Fibroblast of lung (primary cell): ENCODE results near the gene ALDH6A1. TPM values are rescaled to one million over a fixed set of nuclear protein-coding genes. Genes with fewer than 3 reads are reported as not detected.
"Not testable (repeated sequence)": the region's sequence is repeated elsewhere in the genome, so short reads cannot be mapped to it uniquely, and the experiment has no call there.

Experiments
- DNase-seq, 2 donors: peaks; one replicate each; pipeline versions ENCODE4 v3.0.0 to v3.0.0-alpha.2; 2010; ENCODE audit warnings: low read depth in 2 of 2
- H2AFZ ChIP-seq: 2 replicates; pipeline ENCODE4 v1.5.1; 2012; ENCODE audit warnings: low read length, control low read depth, inconsistent platforms
- H3K27ac ChIP-seq: 2 replicates; pipeline ENCODE4 v1.5.1; 2011; ENCODE audit warnings: low read length, control low read depth; ENCODE audit not compliant: insufficient read depth
- H3K27me3 ChIP-seq: 2 replicates; pipeline ENCODE4 v1.5.1; 2011; ENCODE audit warnings: mild to moderate bottlenecking, low read length; ENCODE audit not compliant: control insufficient read depth, insufficient read depth
- H3K36me3 ChIP-seq: 2 replicates; pipeline ENCODE4 v1.5.1; 2011; ENCODE audit warnings: low read length; ENCODE audit not compliant: control insufficient read depth, insufficient read depth
- H3K4me1 ChIP-seq: 2 replicates; pipeline ENCODE4 v1.5.1; 2011; ENCODE audit warnings: low read length; ENCODE audit not compliant: control insufficient read depth, insufficient read depth; ENCODE audit errors: extremely low read depth
- H3K4me2 ChIP-seq: 2 replicates; pipeline ENCODE4 v1.5.1; 2011; ENCODE audit warnings: low read length, control low read depth; ENCODE audit not compliant: insufficient read depth; ENCODE audit errors: extremely low read depth
- H3K4me3 ChIP-seq, 4 experiments: fragments of 200-600 bp in 1 of 4; sonication (generic) in 1 of 4; replicated peaks in 1 of 4; 2 replicates each; pipeline ENCODE4 v1.5.1; 2011 to 2016; ENCODE audit warnings: low read length in 4 of 4, low read depth in 3 of 4, mild to moderate bottlenecking in 3 of 4, control low read depth in 2 of 4, inconsistent platforms in 1 of 4, mixed read lengths in 1 of 4; ENCODE audit not compliant: insufficient read depth in 1 of 4; ENCODE audit errors: control extremely low read depth in 1 of 4
- H3K79me2 ChIP-seq: 2 replicates; pipeline ENCODE4 v1.5.1; 2012; ENCODE audit warnings: mild to moderate bottlenecking, low read length, inconsistent platforms; ENCODE audit not compliant: control insufficient read depth, insufficient read depth
- H3K9ac ChIP-seq: 2 replicates; pipeline ENCODE4 v1.5.1; 2011; ENCODE audit warnings: mild to moderate bottlenecking, low read length, control low read depth; ENCODE audit not compliant: insufficient read depth
- H3K9me3 ChIP-seq: 2 replicates; pipeline ENCODE4 v1.5.1; 2012; ENCODE audit warnings: low read depth, low read length; ENCODE audit not compliant: control insufficient read depth, insufficient read depth
- H4K20me1 ChIP-seq: 2 replicates; pipeline ENCODE4 v1.5.1; 2011; ENCODE audit warnings: low read length; ENCODE audit not compliant: control insufficient read depth, insufficient read depth; ENCODE audit errors: extremely low read depth
- CTCF ChIP-seq, 2 donors: IDR thresholded peaks in 1 of 2; conservative IDR thresholded peaks in 1 of 2; 1 replicate in 1 of 2; 2 replicates in 1 of 2; pipeline ENCODE4 v1.5.1; 2011 to 2012; ENCODE audit warnings: low read length in 2 of 2, control low read depth in 1 of 2, inconsistent platforms in 1 of 2, low read depth in 1 of 2, mild to moderate bottlenecking in 1 of 2
- EZH2 ChIP-seq: IDR thresholded peaks from 2 replicates; pipeline ENCODE4 v1.5.1; 2012; ENCODE audit warnings: low read length, control low read depth, mild to moderate bottlenecking; ENCODE audit errors: missing control alignments
- polyA plus RNA-seq, 2 donors: library from polyadenylated mRNA; depleted of rRNA in 1 of 2; stranded (reverse) in 1 of 2; unstranded in 1 of 2; fragments of >200 nt; gene quantifications; 2 replicates each; pipeline ENCODE4 v1.2.1, GENCODE V29; 2011 to 2012; ENCODE audit warnings: missing spikeins in 1 of 2
- total RNA-seq: library from RNA; depleted of rRNA; stranded (reverse); fragments of >200 nt; gene quantifications from 2 replicates; pipeline ENCODE4 v1.2.1, GENCODE V29; 2014

Gene ALDH6A1
- total and polyA plus RNA-seq, 2 donors (not counting 1 experiment from before 2014, with no cell fraction given) = 16.2 to 38.6 TPM

DNA sequence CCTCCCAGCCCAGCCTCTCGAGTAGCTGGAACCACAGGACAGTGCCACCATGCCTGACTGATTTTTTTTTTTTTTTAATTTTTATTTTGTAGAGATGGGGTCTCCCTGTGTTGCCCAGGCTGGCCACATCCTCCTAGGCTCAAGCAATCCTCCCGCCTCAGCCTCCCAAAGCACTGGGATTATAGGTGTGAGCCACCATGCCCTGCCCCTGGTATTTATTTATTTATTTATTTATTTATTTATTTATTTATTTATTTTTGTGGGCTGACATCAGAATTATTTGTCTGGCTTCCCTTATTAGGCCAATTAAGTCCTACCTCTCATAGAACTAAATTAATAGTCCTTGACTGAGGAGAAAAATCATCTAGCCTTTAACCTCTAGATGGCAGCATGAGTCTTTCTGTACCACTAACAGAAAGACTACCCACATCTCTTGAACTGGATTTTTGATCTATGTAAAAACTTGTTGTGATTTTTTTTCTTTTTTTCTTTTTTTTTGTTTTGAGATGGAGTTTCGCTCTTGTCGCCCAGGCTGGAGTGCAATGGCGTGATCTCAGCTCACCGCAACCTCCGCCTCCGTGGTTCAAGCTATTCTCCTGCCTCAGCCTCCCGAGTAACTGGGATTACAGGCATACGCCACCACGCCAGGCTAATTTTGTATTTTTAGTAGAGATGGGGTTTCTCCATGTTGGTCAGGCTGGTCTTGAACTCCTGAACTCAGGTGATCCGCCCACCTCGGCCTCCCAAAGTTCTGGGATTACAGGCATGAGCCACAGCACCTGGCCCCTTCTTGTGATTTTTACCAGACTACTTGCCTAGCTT is 27.4 kb upstream of the ALDH6A1 start:
- H3K9me3 ChIP-seq, H3K27ac ChIP-seq, H3K36me3 ChIP-seq, H3K9ac ChIP-seq, H2AFZ ChIP-seq, H3K4me2 ChIP-seq, H4K20me1 ChIP-seq, H3K27me3 ChIP-seq, H3K4me1 ChIP-seq, H3K79me2 ChIP-seq, H3K4me3 ChIP-seq: not testable (repeated sequence)
- TF ChIP-seq CTCF (conservative IDR thresholded peaks at IDR 0.05 in 1 of 2, IDR thresholded peaks at IDR 0.05 in 1 of 2; ENCODE audit: low read depth in 1 of 2, low read length in 2 of 2) = peak; percentile 36 to 63
- DNase-seq = peak; percentile 41 to 78

GRCh38 chr14:74109369-74109768 is 25.1 kb upstream of the ALDH6A1 start:
- Histone ChIP-seq H3K9me3 (no peaks in the 10 kb centered on the region), H3K36me3 (no peaks in the 10 kb centered on the region), H3K79me2 (no peaks in the 10 kb centered on the region), H3K27ac (no peak overlapping the region), H3K27me3 (no peaks in the 10 kb centered on the region), H4K20me1 (no peaks in the 10 kb centered on the region), H3K4me2 (no peak overlapping the region), H2AFZ (no peak overlapping the region), H3K9ac (no peak overlapping the region), H3K4me1 (no peaks in the 10 kb centered on the region), H3K4me3 (no peak overlapping the region)
- TF ChIP-seq CTCF (conservative IDR thresholded peaks at IDR 0.05 in 1 of 2, IDR thresholded peaks at IDR 0.05 in 1 of 2; ENCODE audit: low read depth in 1 of 2, low read length in 2 of 2) (no peak), EZH2 (no peak)
- DNase-seq = peak in 1 of 2 donors; percentile 11

- H3K4me3 ChIP-seq = no peak overlapping the region
- H3K27me3 ChIP-seq = no peaks in the 10 kb centered on the region
- H2AFZ ChIP-seq = no peak overlapping the region
- TF ChIP-seq EZH2 = no peak
- no peak for TF ChIP-seq CTCF (conservative IDR thresholded peaks at IDR 0.05 in 1 of 2, IDR thresholded peaks at IDR 0.05 in 1 of 2; ENCODE audit: low read depth in 1 of 2, low read length in 2 of 2)
- H3K4me1 ChIP-seq = no peaks in the 10 kb centered on the region
- no peaks in the 10 kb centered on the region for H3K36me3 ChIP-seq
- no peak for DNase-seq
- H4K20me1 ChIP-seq = no peaks in the 10 kb centered on the region
- no peaks in the 10 kb centered on the region for H3K79me2 ChIP-seq
- no peak overlapping the region for H3K9ac ChIP-seq
- H3K4me2 ChIP-seq = no peak overlapping the region
- no peaks in the 10 kb centered on the region for H3K9me3 ChIP-seq
- H3K27ac ChIP-seq = no peak overlapping the region
Measured at GRCh38 chr14:74105381-74105780, 21.1 kb upstream of the ALDH6A1 start.
